ENCODE measurements around the gene NDNF.

NDNF gene

DNA sequence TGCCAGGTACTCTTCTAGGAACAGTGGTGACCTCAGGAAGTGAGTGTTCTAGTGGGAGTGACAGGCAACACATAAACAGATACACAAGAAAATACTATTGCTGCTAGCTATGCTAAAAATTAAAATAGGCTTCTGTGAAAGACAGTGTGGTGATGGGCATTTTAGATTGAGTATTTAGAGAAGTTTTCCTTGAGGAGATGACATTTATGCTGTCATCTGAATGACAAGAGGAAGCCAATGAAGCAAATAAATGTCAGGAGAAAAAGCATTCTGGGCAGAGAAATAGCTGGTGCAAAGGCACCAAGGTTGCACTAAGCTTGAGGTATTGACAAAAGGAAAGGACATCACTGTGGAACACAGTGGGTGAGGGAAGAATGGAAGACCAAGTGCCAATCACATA is 18.0 kb downstream of the NDNF start:
- Histone ChIP-seq H3K9me3 (ENCODE audit: control insufficient read depth, insufficient read depth, low read length) (no peaks in the 10 kb centered on the region), H3K4me3 (ENCODE audit: low read length) (no peak overlapping the region), H3K27ac (ENCODE audit: low read length) (no peak overlapping the region), H3K27me3 (ENCODE audit: control insufficient read depth, insufficient read depth, low read length) (no peaks in the 10 kb centered on the region), H3K4me1 (ENCODE audit: control insufficient read depth, insufficient read depth, low read length) (no peaks in the 10 kb centered on the region), H3K36me3 (ENCODE audit: control insufficient read depth, insufficient read depth, low read length) (no peaks in the 10 kb centered on the region)
- DNase-seq (ENCODE audit: low read depth, low spot score) = no peak

DNA sequence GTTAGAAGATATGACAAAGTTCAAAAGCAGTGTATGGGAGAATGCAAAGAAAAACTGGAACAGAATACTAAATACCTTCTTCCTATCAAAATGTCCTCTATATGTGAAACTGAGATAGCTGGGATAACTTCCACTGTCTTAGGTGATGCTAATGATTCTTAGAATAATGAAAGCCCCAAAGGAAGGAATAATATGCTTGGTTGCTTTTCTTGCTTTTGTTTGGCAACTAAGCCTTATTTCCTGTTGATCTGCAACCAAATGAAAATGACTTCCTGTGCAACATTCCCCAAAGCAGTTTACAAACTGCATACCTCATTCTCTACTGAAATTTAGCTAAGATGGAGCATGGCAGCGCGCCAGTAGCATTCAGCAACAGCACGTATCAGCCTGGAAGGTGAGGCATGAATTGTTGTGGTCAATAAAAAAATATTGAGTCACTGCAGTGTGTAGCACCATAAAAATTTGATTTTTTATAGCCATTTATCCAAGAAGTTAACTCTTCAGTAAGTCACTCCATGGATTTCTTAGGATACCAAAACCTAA is 18.7 kb downstream of the NDNF start:
- H3K36me3 ChIP-seq (ENCODE audit: control insufficient read depth, insufficient read depth, low read length) = no peaks in the 10 kb centered on the region
- no peak overlapping the region for H3K4me3 ChIP-seq (ENCODE audit: low read length)
- H3K9me3 ChIP-seq (ENCODE audit: control insufficient read depth, insufficient read depth, low read length) = no peaks in the 10 kb centered on the region
- no peak overlapping the region for H3K27ac ChIP-seq (ENCODE audit: low read length)
- no peak for DNase-seq (ENCODE audit: low read depth, low spot score)
- H3K27me3 ChIP-seq (ENCODE audit: control insufficient read depth, insufficient read depth, low read length) = no peaks in the 10 kb centered on the region
- H3K4me1 ChIP-seq (ENCODE audit: control insufficient read depth, insufficient read depth, low read length) = no peaks in the 10 kb centered on the region
- no CpG with 5 or more reads among the region's 3 CpGs for WGBS (ENCODE audit: insufficient coverage, insufficient read length)

DNA sequence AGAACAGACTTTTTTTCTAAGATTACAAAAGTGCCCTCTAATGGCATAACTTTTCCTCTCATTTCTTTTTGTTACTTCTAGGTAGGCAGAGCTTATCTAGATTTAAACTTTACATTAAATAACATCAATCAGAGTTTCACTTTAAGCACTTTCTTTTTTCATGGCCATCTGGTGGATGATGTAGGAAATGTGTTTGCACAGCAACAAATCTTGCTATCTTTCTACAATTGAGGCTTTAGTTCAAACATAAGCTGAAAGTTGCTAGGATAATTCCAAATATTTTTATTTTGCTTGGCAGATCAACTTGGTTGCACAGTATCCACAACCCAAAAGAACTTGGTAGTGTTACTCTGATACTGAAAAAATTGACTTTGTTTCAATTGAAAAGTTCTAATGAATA is 22.0 kb downstream of the NDNF start:
- Histone ChIP-seq H3K27me3 (ENCODE audit: control insufficient read depth, insufficient read depth, low read length) (no peaks in the 10 kb centered on the region), H3K4me3 (ENCODE audit: low read length) (no peak overlapping the region)

GRCh38 chr4:121049072-121049599 is 23.2 kb downstream of the NDNF start:
- H3K27me3 ChIP-seq (ENCODE audit: control insufficient read depth, insufficient read depth, low read length) = no peaks in the 10 kb centered on the region
- no peak overlapping the region for H3K4me3 ChIP-seq (ENCODE audit: low read length)
- WGBS (ENCODE audit: insufficient coverage, insufficient read length) = no CpG with 5 or more reads among the region's 3 CpGs
- DNase-seq (ENCODE audit: low read depth, low spot score) = no peak
- no peaks in the 10 kb centered on the region for H3K9me3 ChIP-seq (ENCODE audit: control insufficient read depth, insufficient read depth, low read length)
- H3K4me1 ChIP-seq (ENCODE audit: control insufficient read depth, insufficient read depth, low read length) = no peaks in the 10 kb centered on the region
- H3K27ac ChIP-seq (ENCODE audit: low read length) = no peak overlapping the region
- no peaks in the 10 kb centered on the region for H3K36me3 ChIP-seq (ENCODE audit: control insufficient read depth, insufficient read depth, low read length)

More for the DNA sequence above, 22.0 kb downstream of the NDNF start:
- no peaks in the 10 kb centered on the region for H3K9me3 ChIP-seq (ENCODE audit: control insufficient read depth, insufficient read depth, low read length)
- H3K4me1 ChIP-seq (ENCODE audit: control insufficient read depth, insufficient read depth, low read length) = no peaks in the 10 kb centered on the region
- H3K36me3 ChIP-seq (ENCODE audit: control insufficient read depth, insufficient read depth, low read length) = no peaks in the 10 kb centered on the region
- DNase-seq (ENCODE audit: low read depth, low spot score) = no peak
- H3K27ac ChIP-seq (ENCODE audit: low read length) = no peak overlapping the region

- Histone ChIP-seq H3K4me3 (ENCODE audit: low read length) (no peak overlapping the region), H3K4me1 (ENCODE audit: control insufficient read depth, insufficient read depth, low read length) (no peaks in the 10 kb centered on the region), H3K36me3 (ENCODE audit: control insufficient read depth, insufficient read depth, low read length) (no peaks in the 10 kb centered on the region), H3K9me3 (ENCODE audit: control insufficient read depth, insufficient read depth, low read length) (no peaks in the 10 kb centered on the region), H3K27me3 (ENCODE audit: control insufficient read depth, insufficient read depth, low read length) (no peaks in the 10 kb centered on the region), H3K27ac (ENCODE audit: low read length) (no peak overlapping the region)
- no peak for DNase-seq (ENCODE audit: low read depth, low spot score)
- no CpG with 5 or more reads among the region's 6 CpGs for WGBS (ENCODE audit: insufficient coverage, insufficient read length)
Measured at GRCh38 chr4:121048165-121048564, 24.2 kb downstream of the NDNF start.

DNA sequence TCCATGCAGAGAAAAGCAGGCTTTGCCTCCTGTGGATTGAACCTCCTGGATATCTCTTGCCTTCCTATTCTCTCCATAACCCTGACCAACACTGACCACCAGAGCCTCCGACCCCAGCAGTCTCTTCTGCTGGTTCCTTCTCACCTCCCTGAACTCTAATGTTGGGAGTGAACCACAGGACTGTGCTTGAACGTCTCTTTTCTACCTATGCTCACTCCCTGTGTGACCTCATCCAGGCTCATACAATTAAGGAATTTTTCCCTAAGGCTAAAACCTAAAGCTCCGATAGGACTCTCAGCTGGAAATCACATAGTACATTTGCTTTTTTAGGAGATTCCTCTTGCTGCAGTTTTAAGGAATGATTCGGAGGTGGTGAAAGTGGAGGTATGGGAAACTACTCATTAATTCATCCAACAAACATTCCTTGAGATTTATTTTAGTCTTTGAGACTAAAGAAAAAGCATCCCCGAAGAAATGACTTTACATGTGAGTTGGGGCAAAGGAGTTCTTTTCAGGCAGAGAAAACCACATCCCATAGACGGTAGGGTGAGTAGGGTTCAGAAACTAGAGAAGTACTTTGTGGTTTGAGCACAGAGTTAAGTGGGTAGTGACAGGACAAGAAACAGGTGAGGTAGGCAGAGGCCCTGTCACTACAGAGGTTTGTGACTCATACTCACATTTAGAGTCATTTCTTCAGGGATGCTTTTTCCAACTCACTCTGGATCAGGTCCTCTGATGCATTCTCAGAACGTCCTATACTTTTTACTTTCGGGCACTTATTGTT is 30.8 kb downstream of the NDNF start:
- H3K4me1 ChIP-seq (ENCODE audit: control insufficient read depth, insufficient read depth, low read length) = no peaks in the 10 kb centered on the region
- no peaks in the 10 kb centered on the region for H3K36me3 ChIP-seq (ENCODE audit: control insufficient read depth, insufficient read depth, low read length)
- H3K27ac ChIP-seq (ENCODE audit: low read length) = no peak overlapping the region
- no peaks in the 10 kb centered on the region for H3K9me3 ChIP-seq (ENCODE audit: control insufficient read depth, insufficient read depth, low read length)
- no peak overlapping the region for H3K4me3 ChIP-seq (ENCODE audit: low read length)
- no peaks in the 10 kb centered on the region for H3K27me3 ChIP-seq (ENCODE audit: control insufficient read depth, insufficient read depth, low read length)
- WGBS (ENCODE audit: insufficient coverage, insufficient read length) = no CpG with 5 or more reads among the region's 8 CpGs
- DNase-seq (ENCODE audit: low read depth, low spot score) = no peak

GRCh38 chr4:121034017-121034416 is 38.3 kb downstream of the NDNF start:
- DNase-seq (ENCODE audit: low read depth, low spot score) = no peak
- no peak overlapping the region for H3K4me3 ChIP-seq (ENCODE audit: low read length)
- H3K9me3 ChIP-seq (ENCODE audit: control insufficient read depth, insufficient read depth, low read length) = no peaks in the 10 kb centered on the region
- H3K36me3 ChIP-seq (ENCODE audit: control insufficient read depth, insufficient read depth, low read length) = no peaks in the 10 kb centered on the region
- H3K27ac ChIP-seq (ENCODE audit: low read length) = no peak overlapping the region
- no peaks in the 10 kb centered on the region for H3K4me1 ChIP-seq (ENCODE audit: control insufficient read depth, insufficient read depth, low read length)
- WGBS (ENCODE audit: insufficient coverage, insufficient read length) = no CpG with 5 or more reads among the region's 3 CpGs
- no peaks in the 10 kb centered on the region for H3K27me3 ChIP-seq (ENCODE audit: control insufficient read depth, insufficient read depth, low read length)

- Histone ChIP-seq H3K4me1 (ENCODE audit: control insufficient read depth, insufficient read depth, low read length) (no peaks in the 10 kb centered on the region), H3K9me3 (ENCODE audit: control insufficient read depth, insufficient read depth, low read length) (no peaks in the 10 kb centered on the region), H3K36me3 (ENCODE audit: control insufficient read depth, insufficient read depth, low read length) (no peaks in the 10 kb centered on the region), H3K27ac (ENCODE audit: low read length) (no peak overlapping the region), H3K4me3 (ENCODE audit: low read length) (no peak overlapping the region), H3K27me3 (ENCODE audit: control insufficient read depth, insufficient read depth, low read length) (no peaks in the 10 kb centered on the region)
- DNase-seq (ENCODE audit: low read depth, low spot score) = no peak
- no CpG with 5 or more reads among the region's 2 CpGs for WGBS (ENCODE audit: insufficient coverage, insufficient read length)
Measured at GRCh38 chr4:121030711-121031110, 41.6 kb downstream of the NDNF start.

GRCh38 chr4:121030131-121030530 is 42.2 kb downstream of the NDNF start:
- H3K36me3 ChIP-seq (ENCODE audit: control insufficient read depth, insufficient read depth, low read length) = no peaks in the 10 kb centered on the region
- no peak overlapping the region for H3K27ac ChIP-seq (ENCODE audit: low read length)
- H3K4me3 ChIP-seq (ENCODE audit: low read length) = no peak overlapping the region
- H3K27me3 ChIP-seq (ENCODE audit: control insufficient read depth, insufficient read depth, low read length) = no peaks in the 10 kb centered on the region
- H3K4me1 ChIP-seq (ENCODE audit: control insufficient read depth, insufficient read depth, low read length) = no peaks in the 10 kb centered on the region
- DNase-seq (ENCODE audit: low read depth, low spot score) = no peak
- no peaks in the 10 kb centered on the region for H3K9me3 ChIP-seq (ENCODE audit: control insufficient read depth, insufficient read depth, low read length)

GRCh38 chr4:121026034-121026433 is 46.3 kb downstream of the NDNF start:
- no CpG with 5 or more reads among the region's 2 CpGs for WGBS (ENCODE audit: insufficient coverage, insufficient read length)
- H3K4me3 ChIP-seq (ENCODE audit: low read length) = no peak overlapping the region
- DNase-seq (ENCODE audit: low read depth, low spot score) = no peak
- H3K36me3 ChIP-seq (ENCODE audit: control insufficient read depth, insufficient read depth, low read length) = no peaks in the 10 kb centered on the region
- no peaks in the 10 kb centered on the region for H3K9me3 ChIP-seq (ENCODE audit: control insufficient read depth, insufficient read depth, low read length)
- no peak overlapping the region for H3K27ac ChIP-seq (ENCODE audit: low read length)
- H3K27me3 ChIP-seq (ENCODE audit: control insufficient read depth, insufficient read depth, low read length) = no peaks in the 10 kb centered on the region
- no peaks in the 10 kb centered on the region for H3K4me1 ChIP-seq (ENCODE audit: control insufficient read depth, insufficient read depth, low read length)

GRCh38 chr4:121025540-121025939 is 46.8 kb downstream of the NDNF start:
- no peak overlapping the region for H3K27ac ChIP-seq (ENCODE audit: low read length)
- WGBS (ENCODE audit: insufficient coverage, insufficient read length) = no CpG with 5 or more reads among the region's 3 CpGs

More at GRCh38 chr4:121025540-121025939, 46.8 kb downstream of the NDNF start:
- Histone ChIP-seq H3K4me3 (ENCODE audit: low read length) (no peak overlapping the region), H3K36me3 (ENCODE audit: control insufficient read depth, insufficient read depth, low read length) (no peaks in the 10 kb centered on the region), H3K4me1 (ENCODE audit: control insufficient read depth, insufficient read depth, low read length) (no peaks in the 10 kb centered on the region), H3K9me3 (ENCODE audit: control insufficient read depth, insufficient read depth, low read length) (no peaks in the 10 kb centered on the region), H3K27me3 (ENCODE audit: control insufficient read depth, insufficient read depth, low read length) (no peaks in the 10 kb centered on the region)
- DNase-seq (ENCODE audit: low read depth, low spot score) = no peak
